Measurements from ENCODE around the gene SEC11C. TPM values are rescaled to one million over a fixed set of nuclear protein-coding genes. Genes with fewer than 3 reads are reported as not detected.

Gene SEC11C
- total RNA-seq, 1 experiment from 2014 or later: 50.6 TPM

DNA sequence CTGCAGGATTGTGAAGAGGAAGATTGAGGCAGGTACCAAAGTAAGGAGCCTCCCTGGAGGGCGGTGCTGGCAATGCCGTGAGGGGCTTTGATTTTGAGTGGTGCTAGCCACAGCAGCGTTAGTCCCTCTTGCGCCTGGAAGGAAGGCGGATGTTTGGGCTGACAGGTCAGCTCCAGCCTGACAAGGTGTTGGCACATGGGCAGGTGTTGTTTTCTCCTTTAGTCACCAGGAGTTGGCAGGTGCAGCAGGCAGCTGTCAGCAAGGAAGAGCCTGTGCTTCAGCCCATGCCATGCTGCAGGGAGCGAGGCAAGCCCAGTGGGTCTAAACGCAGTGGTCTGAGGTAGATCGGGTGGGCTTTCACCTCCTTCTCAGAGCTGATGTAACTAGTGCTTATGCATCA, 8.5 kb downstream of the SEC11C start:
- CTCF ChIA-PET: no interaction called here
- no peak for TF ChIP-seq EZH2phosphoT487 (IDR thresholded peaks at IDR 0.05; ENCODE audit: borderline replicate concordance, low read length)
- TF ChIP-seq, protein P1, sequence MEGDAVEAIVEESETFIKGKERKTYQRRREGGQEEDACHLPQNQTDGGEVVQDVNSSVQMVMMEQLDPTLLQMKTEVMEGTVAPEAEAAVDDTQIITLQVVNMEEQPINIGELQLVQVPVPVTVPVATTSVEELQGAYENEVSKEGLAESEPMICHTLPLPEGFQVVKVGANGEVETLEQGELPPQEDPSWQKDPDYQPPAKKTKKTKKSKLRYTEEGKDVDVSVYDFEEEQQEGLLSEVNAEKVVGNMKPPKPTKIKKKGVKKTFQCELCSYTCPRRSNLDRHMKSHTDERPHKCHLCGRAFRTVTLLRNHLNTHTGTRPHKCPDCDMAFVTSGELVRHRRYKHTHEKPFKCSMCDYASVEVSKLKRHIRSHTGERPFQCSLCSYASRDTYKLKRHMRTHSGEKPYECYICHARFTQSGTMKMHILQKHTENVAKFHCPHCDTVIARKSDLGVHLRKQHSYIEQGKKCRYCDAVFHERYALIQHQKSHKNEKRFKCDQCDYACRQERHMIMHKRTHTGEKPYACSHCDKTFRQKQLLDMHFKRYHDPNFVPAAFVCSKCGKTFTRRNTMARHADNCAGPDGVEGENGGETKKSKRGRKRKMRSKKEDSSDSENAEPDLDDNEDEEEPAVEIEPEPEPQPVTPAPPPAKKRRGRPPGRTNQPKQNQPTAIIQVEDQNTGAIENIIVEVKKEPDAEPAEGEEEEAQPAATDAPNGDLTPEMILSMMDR (conservative IDR thresholded peaks at IDR 0.05; ENCODE audit: low read depth, low read length): no peak
- TF ChIP-seq EZH2 (IDR thresholded peaks at IDR 0.05; ENCODE audit: low read length, unreplicated experiment): no peak

GRCh38 chr18:59149007-59149406, 9.3 kb downstream of the SEC11C start:
- Histone ChIP-seq H3K9ac (ENCODE audit: low read length) (no peak overlapping the region), H3K4me2 (ENCODE audit: low read length) (no peak overlapping the region), H3K4me1 (ENCODE audit: insufficient read depth, low read length) (no peaks in the 10 kb centered on the region), H3K27me3 (ENCODE audit: low read length) (no peaks in the 10 kb centered on the region), H3K4me3 (ENCODE audit: low read length) (no peak overlapping the region), H3K79me2 (ENCODE audit: low read length) (peaks cover 13% of the 10 kb centered on the region; the same call in 1 of the 2 replicates), H3K9me3 (ENCODE audit: low read length) (no peaks in the 10 kb centered on the region), H3K9me2 (replicated peaks; ENCODE audit: low read length) (no peaks in the 10 kb centered on the region), H3K27ac (ENCODE audit: low read length) (no peak overlapping the region), H3F3A (ENCODE audit: low read length, unreplicated experiment) (no peaks in the 10 kb centered on the region), H4K20me1 (ENCODE audit: low read length) (no peaks in the 10 kb centered on the region), H3K36me3 (ENCODE audit: low read depth, low read length) (peaks cover 6% of the 10 kb centered on the region; the same call in 1 of the 2 replicates), H2AFZ (ENCODE audit: low read length) (no peak overlapping the region)
- ChIA-PET POLR2A (ENCODE audit: unreplicated experiment) (no interaction called here), CTCF (no interaction called here)
- ATAC-seq (no peak), DNase-seq (no peak)
- TF ChIP-seq, protein P1 (conservative IDR thresholded peaks at IDR 0.05; ENCODE audit: low read depth, low read length): no peak
- no peak for TF ChIP-seq EZH2phosphoT487 (IDR thresholded peaks at IDR 0.05; ENCODE audit: borderline replicate concordance, low read length)
- TF ChIP-seq EZH2 (IDR thresholded peaks at IDR 0.05; ENCODE audit: low read length, unreplicated experiment): no peak
- BruUV-seq (replicated peaks): no TSS peak
- intact Hi-C loops (cut with micrococcal nuclease): no loop called here

More for the DNA sequence above, 8.5 kb downstream of the SEC11C start:
- intact Hi-C loops (cut with micrococcal nuclease): no loop called here
- no peak for ATAC-seq
- H3K79me2 ChIP-seq (ENCODE audit: low read length): peaks cover 17% of the 10 kb centered on the region; the same call in 1 of the 2 replicates
- no peak overlapping the region for H3K27ac ChIP-seq (ENCODE audit: low read length)
- H3K9me3 ChIP-seq (ENCODE audit: low read length): no peaks in the 10 kb centered on the region
- no peak for DNase-seq
- H3K4me2 ChIP-seq (ENCODE audit: low read length): no peak overlapping the region
- BruUV-seq (replicated peaks): no TSS peak
- no peak overlapping the region for H3K4me3 ChIP-seq (ENCODE audit: low read length)
- H4K20me1 ChIP-seq (ENCODE audit: low read length): no peaks in the 10 kb centered on the region
- no peak overlapping the region for H3K9ac ChIP-seq (ENCODE audit: low read length)
- H3K4me1 ChIP-seq (ENCODE audit: insufficient read depth, low read length): no peaks in the 10 kb centered on the region
- no peak overlapping the region for H2AFZ ChIP-seq (ENCODE audit: low read length)
- H3K36me3 ChIP-seq (ENCODE audit: low read depth, low read length): peaks cover 5% of the 10 kb centered on the region; the same call in 1 of the 2 replicates
- POLR2A ChIA-PET (ENCODE audit: unreplicated experiment): no interaction called here
- no peaks in the 10 kb centered on the region for H3F3A ChIP-seq (ENCODE audit: low read length, unreplicated experiment)
- no peaks in the 10 kb centered on the region for H3K9me2 ChIP-seq (replicated peaks; ENCODE audit: low read length)
- H3K27me3 ChIP-seq (ENCODE audit: low read length): no peaks in the 10 kb centered on the region

GRCh38 chr18:59149416-59149815, 9.7 kb downstream of the SEC11C start:
- intact Hi-C loops (cut with micrococcal nuclease): no loop called here

More at GRCh38 chr18:59149416-59149815, 9.7 kb downstream of the SEC11C start:
- no peaks in the 10 kb centered on the region for H3K27me3 ChIP-seq (ENCODE audit: low read length)
- H3K9ac ChIP-seq (ENCODE audit: low read length): no peak overlapping the region
- ATAC-seq (no peak), DNase-seq (no peak)
- no peaks in the 10 kb centered on the region for H3K4me1 ChIP-seq (ENCODE audit: insufficient read depth, low read length)
- no peaks in the 10 kb centered on the region for H3K9me2 ChIP-seq (replicated peaks; ENCODE audit: low read length)
- no peaks in the 10 kb centered on the region for H4K20me1 ChIP-seq (ENCODE audit: low read length)
- peaks cover 9% of the 10 kb centered on the region; the same call in 1 of the 2 replicates for H3K79me2 ChIP-seq (ENCODE audit: low read length)
- H3K4me3 ChIP-seq (ENCODE audit: low read length): no peak overlapping the region
- no peak overlapping the region for H2AFZ ChIP-seq (ENCODE audit: low read length)
- peaks cover 6% of the 10 kb centered on the region; the same call in 1 of the 2 replicates for H3K36me3 ChIP-seq (ENCODE audit: low read depth, low read length)
- H3F3A ChIP-seq (ENCODE audit: low read length, unreplicated experiment): no peaks in the 10 kb centered on the region
- ChIA-PET POLR2A (ENCODE audit: unreplicated experiment) (no interaction called here), CTCF (no interaction called here)
- no peak overlapping the region for H3K27ac ChIP-seq (ENCODE audit: low read length)
- no peak overlapping the region for H3K4me2 ChIP-seq (ENCODE audit: low read length)
- TF ChIP-seq, protein P1 (conservative IDR thresholded peaks at IDR 0.05; ENCODE audit: low read depth, low read length): no peak
- TF ChIP-seq EZH2 (IDR thresholded peaks at IDR 0.05; ENCODE audit: low read length, unreplicated experiment) (no peak), EZH2phosphoT487 (IDR thresholded peaks at IDR 0.05; ENCODE audit: borderline replicate concordance, low read length) (no peak)
- no TSS peak for BruUV-seq (replicated peaks)
- no peaks in the 10 kb centered on the region for H3K9me3 ChIP-seq (ENCODE audit: low read length)

Data from PC-3 (cell line).